ENCODE results near the gene PFKM.

PFKM gene

DNA sequence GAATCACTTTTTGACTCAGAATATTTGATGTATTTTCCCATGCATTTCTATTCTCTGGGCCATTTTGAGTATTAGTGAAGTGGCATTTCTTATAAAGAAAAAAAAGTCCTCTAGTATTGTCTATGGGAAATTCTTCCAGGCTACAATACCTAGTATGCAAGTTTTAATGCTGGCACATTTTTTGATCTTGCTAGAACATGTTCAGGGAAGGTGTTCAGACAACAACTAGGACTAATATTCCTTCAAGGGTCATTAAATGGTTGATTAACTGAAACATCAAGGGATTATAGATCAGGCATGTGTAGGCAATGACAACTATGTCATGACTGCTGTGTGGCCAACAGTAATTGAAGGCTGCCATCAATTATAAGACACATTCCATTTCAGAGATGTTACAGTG, 71.9 kb downstream of the PFKM start:
- no peak for DNase-seq

DNA sequence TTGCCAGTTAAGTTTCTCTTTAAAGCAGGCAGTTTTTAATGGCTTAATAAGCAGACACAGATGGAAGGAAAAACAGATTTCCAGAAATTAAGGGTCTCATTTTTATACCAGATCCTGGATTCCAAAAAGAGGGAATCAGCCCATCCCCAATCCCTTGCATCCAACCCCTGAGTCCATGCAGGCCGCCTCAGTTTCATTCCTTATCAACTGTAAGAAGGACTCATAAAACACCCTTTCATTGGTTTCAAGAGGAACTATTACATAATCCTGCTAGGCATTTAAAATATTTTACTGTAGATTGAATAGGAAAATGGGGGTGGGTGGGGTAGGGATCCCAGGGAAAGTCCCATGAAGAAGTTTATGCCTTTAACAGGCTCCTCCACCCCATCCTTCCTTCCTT, 73.7 kb downstream of the PFKM start:
- DNase-seq: no peak

- DNase-seq: no peak
These were observed 74.5 kb downstream of the PFKM start for GRCh38 chr12:48193623-48194022.

GRCh38 chr12:48194799-48195201, 75.6 kb downstream of the PFKM start:
- no peak for DNase-seq

Measured in stimulated activated CD8-positive, alpha-beta memory T cell treated with anti-CD3 and anti-CD28 coated beads, Interleukin-4, amount 100 ng/mL, for 48 hours (primary cell).